AG04450 (cell line): ENCODE measurements around the gene MEGF10. TPM values are rescaled to one million over a fixed set of nuclear protein-coding genes. Genes with fewer than 3 reads are reported as not detected.

Source experiments
- CTCF ChIA-PET: fragments of 300-600, 350-600 bp; formaldehyde crosslinking; extraction: SDS; loops from one replicate; lab custom pipeline; 2022; ENCODE audit warnings: antibody characterized with exemption, inconsistent platforms; lab: Charles Lee
- POLR2A ChIA-PET: fragments of 350-600 bp; formaldehyde crosslinking; extraction: SDS; loops from one replicate; lab custom pipeline; 2021; ENCODE audit warnings: antibody characterized with exemption, inconsistent platforms; lab: Yijun Ruan, JAX
- DNase-seq: peaks from one replicate; pipeline ENCODE4 v3.0.0-alpha.2; 2011; ENCODE audit warnings: low read depth, low spot score
- H3K27ac ChIP-seq: one replicate; pipeline ENCODE4 v1.5.1; 2012; ENCODE audit warnings: low read depth, low read length, control low read depth
- H3K27me3 ChIP-seq: one replicate; pipeline ENCODE4 v1.6.0; 2012; ENCODE audit warnings: low read length; ENCODE audit not compliant: control insufficient read depth, insufficient read depth
- H3K4me3 ChIP-seq: 2 replicates; pipeline ENCODE4 v1.5.1; 2011; ENCODE audit warnings: mild to moderate bottlenecking, low read depth, low read length, control low read depth
- H3K9me3 ChIP-seq: 2 replicates; pipeline ENCODE4 v1.5.1; 2012; ENCODE audit warnings: low read length; ENCODE audit not compliant: control insufficient read depth, insufficient read depth
- CTCF ChIP-seq: IDR thresholded peaks from 2 replicates; pipeline ENCODE4 v1.5.1; 2011; ENCODE audit warnings: low read depth, low read length, control low read depth, inconsistent platforms
- polyA plus RNA-seq: library from polyadenylated mRNA; depleted of rRNA; stranded (reverse); fragments of >200 nt; gene quantifications from 2 replicates; pipeline ENCODE4 v1.2.3, GENCODE V29; 2011

Gene MEGF10
- polyA plus RNA-seq, 1 experiment = not detected

DNA sequence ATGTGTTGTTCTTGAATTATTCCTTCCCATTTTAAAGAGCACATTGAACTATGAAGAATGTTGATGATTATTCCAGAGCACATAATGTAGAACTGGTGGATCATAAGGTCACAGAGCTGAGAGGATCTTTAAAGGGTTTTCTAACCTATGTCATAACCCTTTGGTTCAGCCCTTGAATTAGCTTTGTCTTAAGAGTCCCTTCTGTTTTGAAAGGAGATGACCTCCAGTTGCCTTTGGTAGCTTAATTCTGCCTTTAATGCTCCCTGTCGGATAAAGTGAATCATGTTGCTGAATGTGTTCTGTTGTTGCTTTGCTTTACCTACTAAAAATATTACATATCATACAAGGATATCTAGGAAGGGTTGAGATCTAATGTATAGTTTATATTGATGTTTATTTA is 127.8 kb downstream of the MEGF10 start:
- H3K27ac ChIP-seq = no peak overlapping the region
- CTCF ChIA-PET = no interaction called here
- H3K4me3 ChIP-seq = no peak overlapping the region
- H3K27me3 ChIP-seq = peaks cover 5% of the 10 kb centered on the region
- POLR2A ChIA-PET = no interaction called here
- DNase-seq = no peak
- H3K9me3 ChIP-seq = no peaks in the 10 kb centered on the region
- no peak for TF ChIP-seq CTCF

DNA sequence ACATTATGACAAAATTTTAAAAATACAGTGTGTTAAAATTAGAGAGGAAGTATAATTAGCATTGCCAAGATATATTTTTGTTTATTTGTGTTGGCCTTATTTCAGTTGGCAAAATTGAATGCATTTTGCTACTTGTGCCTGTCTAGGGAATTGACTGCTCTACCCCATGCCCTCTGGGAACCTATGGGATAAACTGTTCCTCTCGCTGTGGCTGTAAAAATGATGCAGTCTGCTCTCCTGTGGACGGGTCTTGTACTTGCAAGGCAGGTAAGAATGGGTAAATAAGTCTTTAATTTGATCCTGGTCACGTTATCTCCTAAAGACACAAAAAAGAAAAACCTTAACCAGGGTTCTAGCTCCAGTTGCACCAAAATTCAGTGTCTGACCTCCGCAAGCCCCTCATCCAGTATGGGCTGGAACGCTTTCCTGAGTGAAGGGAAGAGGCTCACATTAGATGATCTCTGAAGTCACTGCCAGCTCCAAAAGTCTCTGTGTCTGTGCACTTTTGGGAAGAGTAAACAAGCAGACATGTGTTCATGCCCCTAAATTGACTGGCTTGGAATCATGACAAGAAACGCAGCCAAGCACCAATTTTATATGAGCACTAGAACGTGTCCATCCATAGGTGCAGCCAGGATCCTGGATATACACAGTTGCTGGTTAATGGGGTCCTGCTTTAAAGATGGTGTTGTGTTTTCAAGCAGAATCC is 128.5 kb downstream of the MEGF10 start:
- H3K9me3 ChIP-seq = no peaks in the 10 kb centered on the region
- CTCF ChIA-PET = no interaction called here
- POLR2A ChIA-PET = no interaction called here
- no peak for DNase-seq
- H3K4me3 ChIP-seq = no peak overlapping the region
- no peak overlapping the region for H3K27ac ChIP-seq
- TF ChIP-seq CTCF = no peak
- H3K27me3 ChIP-seq = peaks cover 5% of the 10 kb centered on the region

DNA sequence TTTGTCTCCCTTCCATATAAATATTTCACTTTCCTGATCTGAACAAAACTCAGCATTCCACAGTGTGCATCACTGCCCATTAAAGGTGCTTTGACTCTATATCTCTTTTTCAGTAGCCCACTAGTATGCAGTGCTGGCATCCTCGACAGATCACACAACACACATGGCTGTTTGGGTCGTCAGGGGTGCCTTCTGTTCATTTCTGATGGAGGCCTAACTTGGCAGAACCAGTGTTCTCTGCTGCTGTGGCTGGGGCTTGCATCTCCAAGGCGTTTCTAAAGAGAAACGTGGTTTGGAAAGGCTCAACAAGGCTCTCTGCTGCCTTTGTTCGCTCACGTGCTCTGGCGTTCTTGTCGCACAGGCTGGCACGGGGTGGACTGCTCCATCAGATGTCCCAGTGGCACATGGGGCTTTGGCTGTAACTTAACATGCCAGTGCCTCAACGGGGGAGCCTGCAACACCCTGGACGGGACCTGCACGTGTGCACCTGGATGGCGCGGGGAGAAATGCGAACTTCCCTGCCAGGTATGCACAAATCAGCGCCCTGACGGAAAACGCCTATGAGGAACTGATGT is 129.2 kb downstream of the MEGF10 start:
- POLR2A ChIA-PET = no interaction called here
- DNase-seq = no peak
- no peak for TF ChIP-seq CTCF
- H3K4me3 ChIP-seq = no peak overlapping the region
- no peaks in the 10 kb centered on the region for H3K9me3 ChIP-seq
- no peak overlapping the region for H3K27ac ChIP-seq
- CTCF ChIA-PET = no interaction called here
- peaks cover 5% of the 10 kb centered on the region for H3K27me3 ChIP-seq

- Histone ChIP-seq H3K9me3 (no peaks in the 10 kb centered on the region), H3K27me3 (peaks cover 5% of the 10 kb centered on the region), H3K4me3 (no peak overlapping the region), H3K27ac (no peak overlapping the region)
- no peak for DNase-seq
- no peak for TF ChIP-seq CTCF
- ChIA-PET CTCF (no interaction called here), POLR2A (no interaction called here)
Observed at GRCh38 chr5:127420758-127421157, 130.2 kb downstream of the MEGF10 start.

DNA sequence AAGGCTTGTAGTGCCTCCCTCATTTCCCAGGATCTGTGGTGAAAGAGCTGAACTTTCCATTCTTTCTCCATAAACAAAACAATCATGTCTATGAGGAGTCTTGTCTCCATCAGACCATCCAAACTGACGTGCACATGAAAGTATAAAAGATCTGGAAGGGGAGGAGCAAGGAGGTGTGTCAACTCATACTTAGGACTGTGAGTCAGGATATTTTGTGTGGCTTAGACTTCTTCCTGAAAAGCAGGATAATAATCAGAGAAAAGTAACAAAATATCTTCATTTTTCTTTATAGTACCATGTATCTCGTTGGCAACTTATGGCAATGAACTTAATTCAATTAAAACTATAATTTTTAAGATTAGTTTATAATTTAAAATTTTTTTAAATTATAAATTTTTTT is 130.9 kb downstream of the MEGF10 start:
- POLR2A ChIA-PET = no interaction called here
- CTCF ChIA-PET = no interaction called here
- no peak overlapping the region for H3K4me3 ChIP-seq
- DNase-seq = no peak
- H3K27ac ChIP-seq = no peak overlapping the region
- TF ChIP-seq CTCF = no peak
- peaks cover 5% of the 10 kb centered on the region for H3K27me3 ChIP-seq
- no peaks in the 10 kb centered on the region for H3K9me3 ChIP-seq
